DND-41 (cell line): ENCODE data around the gene MYLK4.

Experiments
- ATAC-seq: fragments of 200-7000 bp; cut with Tn5 transposase; 3 replicates; pipeline ENCODE4 v1.9.1; 2021; ENCODE audit warnings: low read depth; ENCODE audit not compliant: insufficient read depth
- DNase-seq: peaks from one replicate; pipeline ENCODE4 v3.0.0-alpha.2; 2020
- H2AFZ ChIP-seq: 2 replicates; pipeline ENCODE4 v1.6.0; 2012; ENCODE audit warnings: low read depth, low read length
- H3K27ac ChIP-seq: 2 replicates; pipeline ENCODE4 v1.5.1; 2012; ENCODE audit warnings: low read length, inconsistent platforms
- H3K27me3 ChIP-seq: fragments of 200-600 bp; sonication (generic); 2 replicates; pipeline ENCODE4 v1.6.0; 2012; ENCODE audit warnings: low read length, mild to moderate bottlenecking, inconsistent platforms; ENCODE audit not compliant: insufficient read depth, poor library complexity
- H3K36me3 ChIP-seq: 2 replicates; pipeline ENCODE4 v1.5.1; 2012; ENCODE audit warnings: low read length, inconsistent platforms; ENCODE audit not compliant: insufficient read depth
- H3K4me1 ChIP-seq: 2 replicates; pipeline ENCODE4 v1.5.1; 2012; ENCODE audit warnings: mild to moderate bottlenecking, low read length; ENCODE audit not compliant: insufficient read depth
- H3K4me2 ChIP-seq: 2 replicates; pipeline ENCODE4 v1.6.0; 2012; ENCODE audit warnings: mild to moderate bottlenecking, moderate library complexity, low read length, inconsistent platforms; ENCODE audit not compliant: insufficient read depth
- H3K4me3 ChIP-seq, 2 experiments: fragments of 200-600 bp in 1 of 2; shearing (Covaris generic) in 1 of 2; 2 replicates each; pipeline ENCODE4 v1.5.1; 2012 to 2016; ENCODE audit warnings: inconsistent platforms in 2 of 2, low read length in 2 of 2, mild to moderate bottlenecking in 2 of 2, low read depth in 1 of 2, moderate library complexity in 1 of 2
- H3K79me2 ChIP-seq: 2 replicates; pipeline ENCODE4 v1.6.0; 2012; ENCODE audit warnings: low read length, inconsistent platforms; ENCODE audit not compliant: insufficient read depth
- H3K9ac ChIP-seq: 2 replicates; pipeline ENCODE4 v1.6.0; 2012; ENCODE audit warnings: low read depth, mild to moderate bottlenecking, inconsistent platforms, low read length, moderate library complexity
- H3K9me3 ChIP-seq: 2 replicates; pipeline ENCODE4 v1.5.1; 2012; ENCODE audit warnings: low read length, moderate library complexity, mild to moderate bottlenecking, inconsistent platforms; ENCODE audit not compliant: insufficient read depth, severe bottlenecking
- H4K20me1 ChIP-seq: 2 replicates; pipeline ENCODE4 v1.6.0; 2012; ENCODE audit warnings: low read length; ENCODE audit not compliant: insufficient read depth
- EZH2 ChIP-seq: IDR thresholded peaks from 3 replicates; pipeline ENCODE4 v1.6.1; 2012; ENCODE audit warnings: borderline replicate concordance, low read depth, mild to moderate bottlenecking, moderate library complexity, low read length, inconsistent platforms; ENCODE audit not compliant: severe bottlenecking
- TF ChIP-seq, protein P1 (sequence below): IDR thresholded peaks from 2 replicates; pipeline ENCODE4 v1.5.1; 2012; ENCODE audit warnings: borderline replicate concordance, low read length, moderate library complexity, mild to moderate bottlenecking; ENCODE audit not compliant: poor library complexity, severe bottlenecking; ENCODE audit errors: extremely low read depth

MYLK4 gene

DNA sequence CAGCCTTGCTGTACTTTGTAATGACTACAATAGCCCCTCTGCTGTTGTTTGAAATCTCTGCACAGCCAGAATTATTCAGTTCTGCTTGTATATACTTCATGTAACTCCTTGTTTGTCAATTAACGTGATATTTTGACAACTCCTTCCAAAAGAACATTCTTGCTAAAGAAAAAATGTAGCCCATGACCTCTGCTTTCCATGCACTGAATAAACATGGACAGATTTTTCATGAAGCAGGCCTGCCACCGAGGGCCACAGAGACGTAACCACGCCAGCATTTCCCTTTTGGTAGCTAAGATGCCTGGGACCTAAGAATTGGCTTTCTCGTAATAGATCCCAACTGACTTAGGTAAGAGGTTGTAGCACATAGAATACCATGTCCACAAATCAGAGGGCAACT is 135.9 kb downstream of the MYLK4 start:
- Histone ChIP-seq H3K9ac (no peak overlapping the region), H3K4me2 (no peak overlapping the region), H2AFZ (no peak overlapping the region), H3K79me2 (no peaks in the 10 kb centered on the region), H3K27me3 (peaks cover 12% of the 10 kb centered on the region), H3K4me1 (no peaks in the 10 kb centered on the region), H4K20me1 (no peaks in the 10 kb centered on the region), H3K27ac (no peak overlapping the region), H3K36me3 (no peaks in the 10 kb centered on the region), H3K4me3 (no peak overlapping the region), H3K9me3 (no peaks in the 10 kb centered on the region)
- TF ChIP-seq EZH2: no peak
- TF ChIP-seq, protein P1, sequence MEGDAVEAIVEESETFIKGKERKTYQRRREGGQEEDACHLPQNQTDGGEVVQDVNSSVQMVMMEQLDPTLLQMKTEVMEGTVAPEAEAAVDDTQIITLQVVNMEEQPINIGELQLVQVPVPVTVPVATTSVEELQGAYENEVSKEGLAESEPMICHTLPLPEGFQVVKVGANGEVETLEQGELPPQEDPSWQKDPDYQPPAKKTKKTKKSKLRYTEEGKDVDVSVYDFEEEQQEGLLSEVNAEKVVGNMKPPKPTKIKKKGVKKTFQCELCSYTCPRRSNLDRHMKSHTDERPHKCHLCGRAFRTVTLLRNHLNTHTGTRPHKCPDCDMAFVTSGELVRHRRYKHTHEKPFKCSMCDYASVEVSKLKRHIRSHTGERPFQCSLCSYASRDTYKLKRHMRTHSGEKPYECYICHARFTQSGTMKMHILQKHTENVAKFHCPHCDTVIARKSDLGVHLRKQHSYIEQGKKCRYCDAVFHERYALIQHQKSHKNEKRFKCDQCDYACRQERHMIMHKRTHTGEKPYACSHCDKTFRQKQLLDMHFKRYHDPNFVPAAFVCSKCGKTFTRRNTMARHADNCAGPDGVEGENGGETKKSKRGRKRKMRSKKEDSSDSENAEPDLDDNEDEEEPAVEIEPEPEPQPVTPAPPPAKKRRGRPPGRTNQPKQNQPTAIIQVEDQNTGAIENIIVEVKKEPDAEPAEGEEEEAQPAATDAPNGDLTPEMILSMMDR: no peak
- ATAC-seq (no peak), DNase-seq (no peak)

DNA sequence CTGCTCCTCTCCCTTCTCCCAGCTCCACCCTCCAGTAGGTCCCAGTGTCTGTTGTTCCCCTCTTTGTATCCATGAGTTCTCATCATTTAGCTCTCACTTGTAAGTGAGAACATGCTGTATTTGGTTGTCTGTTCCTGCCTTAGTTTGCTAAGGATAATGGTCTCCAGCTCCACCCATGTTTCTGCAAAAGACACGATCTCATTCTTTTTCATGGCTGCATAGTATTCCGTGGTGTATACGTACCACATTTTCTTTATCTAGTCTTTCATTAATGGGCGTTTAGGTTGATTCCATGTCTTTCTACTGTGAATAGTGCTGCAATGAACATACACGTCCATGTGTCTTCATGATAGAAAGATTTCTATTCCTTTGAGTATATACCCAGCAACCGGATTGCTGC is 136.6 kb downstream of the MYLK4 start:
- Histone ChIP-seq H3K27ac (no peak overlapping the region), H3K36me3 (no peaks in the 10 kb centered on the region), H4K20me1 (no peaks in the 10 kb centered on the region), H3K4me1 (no peaks in the 10 kb centered on the region), H3K9me3 (no peaks in the 10 kb centered on the region), H2AFZ (no peak overlapping the region), H3K79me2 (no peaks in the 10 kb centered on the region), H3K27me3 (peaks cover 13% of the 10 kb centered on the region), H3K4me3 (no peak overlapping the region), H3K4me2 (no peak overlapping the region), H3K9ac (no peak overlapping the region)
- TF ChIP-seq EZH2: no peak
- TF ChIP-seq, protein P1: no peak
- ATAC-seq (no peak), DNase-seq (no peak)
